NCI-H748 treated with DMSO at 0.1 percent for 48 hours (cell line): ENCODE results near the gene MPHOSPH9.
"Not testable (repeated sequence)": the region's sequence is repeated elsewhere in the genome, so short reads cannot be mapped to it uniquely, and the experiment has no call there.

ENCODE experiments used
- DNase-seq: peaks from one replicate; lab custom pipeline; 2025; lab: John Stamatoyannopoulos, UW

MPHOSPH9 gene

GRCh38 chr12:123227581-123228258 is 5.2 kb downstream of the MPHOSPH9 start:
- no peak for DNase-seq

GRCh38 chr12:123225443-123225842 is 7.5 kb downstream of the MPHOSPH9 start:
- DNase-seq: no peak

- DNase-seq: no peak
These were observed 9.7 kb downstream of the MPHOSPH9 start for GRCh38 chr12:123223241-123223668.

- not testable (repeated sequence) for DNase-seq
These were observed 25.1 kb downstream of the MPHOSPH9 start for GRCh38 chr12:123207815-123208214.

- not testable (repeated sequence) for DNase-seq
These were observed 26.1 kb downstream of the MPHOSPH9 start for GRCh38 chr12:123206794-123207193.

GRCh38 chr12:123200414-123200813 is 32.5 kb downstream of the MPHOSPH9 start:
- no peak for DNase-seq

GRCh38 chr12:123199936-123200335 is 33.0 kb downstream of the MPHOSPH9 start:
- no peak for DNase-seq

- no peak for DNase-seq
These were observed 45.3 kb downstream of the MPHOSPH9 start for GRCh38 chr12:123187637-123188036.

- DNase-seq: no peak
These were observed 52.8 kb downstream of the MPHOSPH9 start for GRCh38 chr12:123180171-123180570.

GRCh38 chr12:123171967-123172366 is 61.0 kb downstream of the MPHOSPH9 start:
- no peak for DNase-seq

- no peak for DNase-seq
These were observed 65.6 kb downstream of the MPHOSPH9 start for GRCh38 chr12:123167329-123167728.

- DNase-seq: no peak
These were observed 67.4 kb downstream of the MPHOSPH9 start for GRCh38 chr12:123165537-123165936.

- DNase-seq: no peak
These were observed 68.2 kb downstream of the MPHOSPH9 start for GRCh38 chr12:123164710-123165261.

GRCh38 chr12:123164222-123164621 is 68.7 kb downstream of the MPHOSPH9 start:
- DNase-seq: no peak

- no peak for DNase-seq
These were observed 69.7 kb downstream of the MPHOSPH9 start for GRCh38 chr12:123163227-123163626.

- no peak for DNase-seq
These were observed 72.0 kb downstream of the MPHOSPH9 start for GRCh38 chr12:123160801-123161487.

- no peak for DNase-seq
These were observed 79.0 kb downstream of the MPHOSPH9 start for GRCh38 chr12:123153906-123154305.

GRCh38 chr12:123152833-123153232 is 80.1 kb downstream of the MPHOSPH9 start:
- DNase-seq: no peak

- no peak for DNase-seq
These were observed 81.2 kb downstream of the MPHOSPH9 start for GRCh38 chr12:123151457-123152454.

- peak; percentile 14 for DNase-seq
These were observed 82.0 kb downstream of the MPHOSPH9 start, which contains the start of gene PITPNM2 for GRCh38 chr12:123150744-123151456. PITPNM2 (minus strand) TSS chr12:123151090; CDS start chr12:123034590, 116,500 bp downstream.

GRCh38 chr12:123150275-123150743 is 82.6 kb downstream of the MPHOSPH9 start:
- DNase-seq: no peak
